HG03457 (cell line): ENCODE results near the gene DNAJB7.
A peak's percentile ranks its signal among the peaks of the same experiment; 100 is the strongest.
"Not testable (repeated sequence)": the region's sequence is repeated elsewhere in the genome, so short reads cannot be mapped to it uniquely, and the experiment has no call there.

ENCODE experiments used
- ATAC-seq: cut with Tn5 transposase; IDR thresholded peaks from one replicate; pipeline ENCODE4 v1.9.1; 2021; ENCODE audit warnings: moderate number of reproducible peaks; ENCODE audit not compliant: unreplicated experiment

Gene DNAJB7

DNA sequence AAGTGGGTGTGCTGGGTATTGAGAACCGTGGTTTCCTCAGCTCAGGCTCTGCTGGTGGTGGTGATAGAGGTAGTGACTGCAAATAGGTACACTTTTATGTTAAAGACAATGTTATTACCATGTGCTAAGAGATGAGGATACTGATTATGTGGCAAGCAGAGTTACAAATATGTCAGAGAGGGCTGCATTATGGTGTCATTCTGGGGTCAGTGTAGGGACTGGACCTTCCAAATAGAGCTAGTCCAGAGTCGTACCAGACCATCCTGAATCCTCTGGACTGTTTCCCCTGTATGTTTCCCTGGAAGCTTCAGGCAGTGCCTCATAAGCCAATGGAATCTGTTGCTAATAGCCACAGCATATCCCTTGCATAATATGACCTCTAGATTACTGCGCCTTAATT is at the start of gene DNAJB7:
DNAJB7 (minus strand) TSS at position 101 of the 400 bp plus-strand sequence. CDS start 119 bp downstream, outside the sequence.
- ATAC-seq = no peak

DNA sequence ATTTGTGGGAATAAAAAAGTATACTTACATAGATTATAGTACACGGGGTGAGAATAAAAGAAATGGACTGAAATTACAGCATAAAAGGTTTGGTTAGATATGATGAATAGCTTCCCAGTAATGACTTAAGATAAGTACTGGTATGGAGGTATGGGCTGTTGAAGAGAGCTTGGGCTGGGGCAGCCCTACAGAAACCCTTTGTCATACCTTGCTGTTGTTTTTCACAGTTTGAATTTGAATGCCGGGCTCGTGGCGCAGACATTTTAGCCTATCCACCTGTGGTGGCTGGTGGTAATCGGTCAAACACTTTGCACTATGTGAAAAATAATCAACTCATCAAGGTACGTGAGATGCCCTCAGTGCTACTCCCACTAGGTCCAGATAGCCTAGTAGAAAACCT is 47.0 kb upstream of the DNAJB7 start:
- ATAC-seq = no peak

DNA sequence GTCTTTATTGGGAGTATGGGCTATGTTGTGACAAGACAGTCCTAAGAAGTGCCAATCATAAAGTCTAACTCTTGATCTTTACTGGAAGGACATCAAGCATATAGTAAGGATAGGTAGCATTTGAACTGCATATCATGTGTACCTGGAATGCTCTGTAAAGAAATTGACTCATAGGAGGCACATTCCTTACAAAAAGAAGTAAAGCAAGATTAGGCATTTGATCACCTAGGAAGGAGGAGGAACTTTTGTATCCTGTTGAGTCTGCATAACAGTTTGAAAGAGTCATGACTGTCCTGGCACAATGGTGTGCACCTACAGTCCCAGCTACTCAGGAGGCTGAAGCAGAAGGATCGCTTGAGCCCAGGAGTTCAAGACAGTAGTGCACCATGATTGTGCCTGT is 42.2 kb upstream of the DNAJB7 start:
- no peak for ATAC-seq

DNA sequence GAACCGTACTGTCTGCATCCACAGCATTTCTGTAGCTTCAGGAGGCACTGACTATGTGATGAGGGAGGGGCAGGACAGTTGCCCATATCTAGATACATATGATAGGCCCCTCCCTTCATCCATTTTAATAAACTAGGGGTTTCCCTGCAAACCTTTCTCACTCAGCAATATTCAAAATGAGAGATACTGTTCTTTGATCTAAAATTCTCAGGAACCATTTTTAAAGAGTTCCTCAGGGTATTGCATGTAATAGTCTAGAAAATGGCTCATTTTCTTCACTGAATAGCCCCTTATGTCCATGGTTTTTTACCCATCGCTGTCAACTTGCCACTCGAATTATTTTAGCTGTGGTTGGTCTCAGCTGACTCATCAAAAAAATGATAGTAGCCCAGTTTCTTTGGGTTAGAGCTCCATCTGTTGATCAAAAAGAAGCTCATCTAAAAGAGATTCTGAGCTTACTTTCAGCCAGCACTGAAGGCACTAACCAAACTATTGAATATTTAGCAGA is 37.0 kb upstream of the DNAJB7 start:
- no peak for ATAC-seq

DNA sequence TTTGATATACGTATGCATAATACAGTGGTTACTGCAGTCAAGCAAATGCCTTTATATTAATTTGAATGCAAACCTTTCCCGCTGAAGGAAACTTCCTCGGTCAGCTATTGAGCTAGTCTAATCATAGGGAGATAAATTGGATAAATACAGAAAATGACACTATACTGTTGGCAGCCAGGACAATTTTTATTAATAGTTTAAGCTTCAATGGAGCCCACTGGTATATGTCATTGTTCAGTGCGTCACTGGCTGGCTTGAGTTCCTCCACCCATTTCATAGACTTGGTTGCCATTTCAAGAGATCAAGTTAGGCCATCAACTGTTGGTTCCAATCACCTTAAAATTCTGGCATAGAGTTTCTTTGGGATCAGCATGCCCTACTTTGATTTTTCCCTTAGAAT is 32.5 kb upstream of the DNAJB7 start:
- ATAC-seq = no peak

DNA sequence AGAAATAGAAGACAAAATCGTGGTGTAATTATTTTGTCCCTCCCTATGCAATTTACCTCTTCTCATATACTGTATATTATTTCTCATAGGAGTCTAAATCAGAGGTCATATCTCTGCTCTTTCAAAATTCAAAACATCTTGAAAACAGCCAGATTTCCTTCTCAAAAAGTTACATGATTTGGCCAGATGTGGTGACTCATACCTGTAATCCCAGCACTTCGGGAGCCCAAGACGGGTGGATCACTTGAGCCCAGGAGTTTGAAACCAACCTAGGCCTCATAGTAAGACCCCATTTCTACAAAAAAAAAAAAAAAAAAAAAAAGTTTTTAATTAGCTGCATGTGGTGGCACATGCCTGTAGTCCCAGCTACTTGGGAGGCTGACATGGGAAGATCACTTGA is 29.0 kb upstream of the DNAJB7 start:
- ATAC-seq = no peak

DNA sequence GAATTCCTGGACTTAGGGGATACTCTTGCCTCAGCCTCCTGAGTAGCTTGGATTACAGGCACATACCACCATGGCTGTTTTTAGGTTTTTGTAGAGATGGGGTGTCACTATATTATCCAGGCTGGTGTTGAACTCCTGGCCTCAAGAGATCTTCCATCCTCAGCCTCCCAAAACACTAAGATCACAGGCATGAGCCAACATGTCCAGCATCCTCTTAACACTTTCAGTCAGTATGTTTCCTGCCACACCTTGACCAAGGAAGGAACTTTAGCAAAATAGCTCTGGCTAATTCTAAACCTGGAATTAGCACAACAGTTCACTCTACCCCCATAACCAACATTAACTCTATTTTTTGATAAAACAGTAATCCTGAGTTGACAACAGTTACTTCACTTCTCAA is 27.2 kb upstream of the DNAJB7 start:
- ATAC-seq = no peak

DNA sequence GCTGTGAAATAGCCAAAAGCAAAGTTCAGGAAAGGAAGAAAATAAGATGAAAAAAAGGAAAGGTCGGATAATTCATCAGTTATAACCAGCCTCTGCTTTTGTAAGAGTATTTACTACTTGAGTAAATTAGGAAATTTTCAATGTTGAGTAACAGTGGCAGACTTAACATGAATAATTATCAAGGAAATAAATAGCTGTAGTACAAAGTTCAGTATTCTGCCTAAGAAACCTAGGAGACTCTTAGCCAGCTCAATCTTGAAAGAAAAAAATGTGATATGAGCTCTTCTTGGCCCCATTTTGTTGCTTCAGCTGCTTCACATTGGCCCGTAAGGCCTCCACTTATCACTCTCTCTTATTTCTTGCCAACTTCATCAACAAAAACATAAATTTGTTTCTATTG is 17.0 kb upstream of the DNAJB7 start:
- no peak for ATAC-seq

DNA sequence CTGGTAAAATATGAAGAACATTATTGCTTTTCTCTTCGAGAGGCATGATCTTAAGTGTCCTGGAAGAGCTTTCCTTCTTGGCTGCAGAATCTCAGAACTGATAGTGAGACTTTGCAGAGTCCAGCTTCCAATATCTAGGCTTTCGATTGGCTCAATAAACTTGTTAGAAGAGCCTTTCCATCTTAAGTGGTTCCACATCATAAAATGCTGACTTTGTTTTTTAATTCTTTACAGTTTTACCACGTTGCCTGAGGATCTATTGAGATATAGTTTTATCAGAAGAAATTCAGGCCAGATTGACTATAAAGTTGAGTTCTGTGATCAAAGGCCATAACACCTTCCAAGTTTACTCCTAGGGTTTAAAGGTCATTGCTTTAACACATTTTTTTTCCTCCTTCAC is 15.6 kb upstream of the DNAJB7 start:
- ATAC-seq = no peak

DNA sequence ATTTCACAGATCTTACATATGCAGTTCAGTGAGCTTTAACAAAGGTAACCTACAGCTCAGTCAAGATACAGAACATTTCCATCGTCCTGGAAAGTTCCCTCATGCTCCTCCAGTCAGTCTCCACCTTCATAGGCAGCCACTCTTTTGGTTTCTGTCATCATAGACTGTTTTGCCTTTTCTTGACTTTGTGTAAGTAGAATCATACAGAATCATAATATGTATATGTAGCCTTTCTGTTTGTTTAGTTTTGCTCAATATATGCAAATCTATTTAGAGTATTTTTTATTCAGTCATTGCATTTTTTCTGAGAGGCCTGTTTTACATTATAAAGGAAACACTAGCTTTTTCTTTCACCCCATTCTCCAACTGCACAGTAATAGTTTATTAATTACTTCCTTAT is 15.0 kb upstream of the DNAJB7 start:
- ATAC-seq = no peak

DNA sequence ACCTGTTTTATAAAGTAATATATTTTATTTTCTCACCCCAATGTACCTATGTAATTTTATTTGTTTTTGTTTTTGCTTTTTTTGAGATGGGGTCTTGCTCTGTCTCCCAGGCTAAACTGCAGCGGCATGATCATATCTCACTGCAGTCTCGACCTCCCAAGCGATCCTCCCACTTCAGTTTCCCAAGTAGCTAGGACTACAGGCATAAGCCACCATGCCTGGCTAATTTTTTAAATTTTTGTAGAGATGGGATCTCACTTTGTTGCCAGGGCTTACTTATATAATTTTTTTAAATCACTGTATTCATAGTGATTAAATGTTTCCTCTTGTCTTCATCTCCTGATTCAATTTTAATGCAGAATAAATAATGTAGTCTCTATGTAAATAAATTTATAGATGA is 13.2 kb upstream of the DNAJB7 start:
- no peak for ATAC-seq

DNA sequence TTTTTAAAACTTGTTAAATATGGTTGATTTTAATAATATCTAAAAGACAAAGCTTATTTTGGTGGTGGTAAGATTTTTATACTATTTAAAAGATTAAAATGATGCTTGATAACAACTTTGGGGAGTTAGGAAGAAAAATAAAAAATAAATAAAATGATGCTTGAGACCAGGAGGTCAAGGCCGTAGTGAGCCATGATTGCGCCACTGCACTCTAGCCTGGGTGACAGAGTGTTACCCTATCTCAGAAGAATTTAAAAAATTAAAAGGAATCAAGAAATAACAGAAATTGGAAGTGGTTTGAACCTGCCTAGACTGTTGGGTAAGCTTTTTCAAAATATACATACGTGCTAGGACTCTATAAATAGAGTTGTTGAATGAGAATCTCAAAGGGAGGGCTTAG is 12.1 kb upstream of the DNAJB7 start:
- no peak for ATAC-seq

DNA sequence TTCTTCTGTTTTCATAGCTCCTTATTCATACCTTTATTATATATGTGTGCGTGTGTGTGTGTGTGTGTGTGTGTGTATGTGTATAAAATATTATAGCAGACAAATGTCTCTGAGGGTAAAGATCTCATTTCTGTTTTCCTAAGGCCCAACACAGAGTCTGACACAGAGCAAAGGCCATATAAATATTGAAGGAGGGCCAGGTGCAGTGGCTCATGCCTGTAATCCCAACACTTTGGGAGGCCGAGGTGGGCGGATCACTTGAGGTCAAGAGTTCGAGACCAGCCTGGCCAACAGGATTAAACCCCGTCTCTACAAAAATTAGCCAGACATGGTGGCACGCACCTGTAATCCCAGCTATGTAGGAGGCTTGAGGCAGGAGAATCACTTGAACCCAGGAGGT is 6.5 kb upstream of the DNAJB7 start:
- not testable (repeated sequence) for ATAC-seq

DNA sequence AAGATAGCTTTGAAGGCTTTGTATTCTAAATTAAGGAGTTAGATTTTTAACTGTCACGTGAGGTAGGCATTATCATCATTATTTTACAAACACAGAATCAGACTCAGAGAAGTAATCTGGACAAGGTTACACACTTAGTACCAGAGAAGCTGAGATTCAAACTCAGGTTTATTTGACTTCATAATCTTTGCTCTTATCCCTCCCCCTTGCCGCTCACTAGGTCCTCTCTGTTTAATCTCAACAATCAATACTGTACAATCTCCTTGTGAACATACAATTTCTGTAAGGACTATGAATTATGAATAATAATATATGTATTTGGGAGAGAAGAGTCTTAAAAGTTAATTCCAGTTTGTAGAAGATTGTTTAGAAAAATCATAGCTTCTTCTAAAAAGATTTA is 5.2 kb upstream of the DNAJB7 start:
- ATAC-seq = no peak

DNA sequence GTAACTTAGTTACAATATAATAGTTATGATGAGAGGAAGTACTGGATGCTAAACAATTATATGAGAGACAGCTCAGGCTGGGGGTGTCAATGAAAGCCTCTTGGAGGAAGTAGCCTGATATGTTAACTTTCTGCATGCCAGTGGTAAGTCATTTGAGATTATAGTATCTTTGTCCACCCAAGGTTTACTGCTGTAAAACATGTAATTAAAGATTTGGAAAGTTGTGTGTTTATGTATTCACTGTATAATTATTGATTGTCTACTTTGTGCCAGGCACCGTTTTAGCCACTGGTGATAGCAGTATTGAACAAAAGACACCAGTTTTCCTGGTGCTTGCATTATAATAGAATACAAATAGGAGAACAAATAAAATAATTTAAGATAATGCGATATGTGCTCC is 624 bp upstream of the DNAJB7 start:
- no peak for ATAC-seq

DNA sequence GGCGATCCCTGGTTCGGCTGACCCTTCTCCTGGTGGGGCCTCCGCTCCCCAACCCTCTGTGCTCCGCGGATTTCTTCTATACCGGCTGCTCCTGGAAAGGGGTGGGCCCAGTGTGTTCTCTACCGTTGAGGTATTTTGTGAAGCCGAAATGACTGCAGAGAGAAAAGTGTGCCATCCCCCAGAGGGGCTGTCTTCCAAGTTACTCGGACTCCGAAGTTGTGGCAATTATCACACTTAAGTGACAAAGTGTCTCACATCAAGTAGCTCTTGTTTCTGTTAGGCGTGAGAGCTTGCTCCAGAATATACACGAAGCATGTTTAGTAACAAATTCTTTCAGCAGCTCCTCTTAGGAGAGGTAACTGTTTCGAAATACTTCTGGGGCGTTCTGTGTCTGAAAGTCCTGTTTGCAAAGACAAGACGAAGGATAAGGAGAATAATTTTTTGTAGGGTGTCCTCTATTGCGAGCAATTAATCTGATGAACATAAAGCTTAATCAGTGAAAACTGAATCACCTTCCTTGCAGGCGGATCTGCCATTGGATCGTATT is 4.5 kb downstream of the DNAJB7 start:
- ATAC-seq = no peak

DNA sequence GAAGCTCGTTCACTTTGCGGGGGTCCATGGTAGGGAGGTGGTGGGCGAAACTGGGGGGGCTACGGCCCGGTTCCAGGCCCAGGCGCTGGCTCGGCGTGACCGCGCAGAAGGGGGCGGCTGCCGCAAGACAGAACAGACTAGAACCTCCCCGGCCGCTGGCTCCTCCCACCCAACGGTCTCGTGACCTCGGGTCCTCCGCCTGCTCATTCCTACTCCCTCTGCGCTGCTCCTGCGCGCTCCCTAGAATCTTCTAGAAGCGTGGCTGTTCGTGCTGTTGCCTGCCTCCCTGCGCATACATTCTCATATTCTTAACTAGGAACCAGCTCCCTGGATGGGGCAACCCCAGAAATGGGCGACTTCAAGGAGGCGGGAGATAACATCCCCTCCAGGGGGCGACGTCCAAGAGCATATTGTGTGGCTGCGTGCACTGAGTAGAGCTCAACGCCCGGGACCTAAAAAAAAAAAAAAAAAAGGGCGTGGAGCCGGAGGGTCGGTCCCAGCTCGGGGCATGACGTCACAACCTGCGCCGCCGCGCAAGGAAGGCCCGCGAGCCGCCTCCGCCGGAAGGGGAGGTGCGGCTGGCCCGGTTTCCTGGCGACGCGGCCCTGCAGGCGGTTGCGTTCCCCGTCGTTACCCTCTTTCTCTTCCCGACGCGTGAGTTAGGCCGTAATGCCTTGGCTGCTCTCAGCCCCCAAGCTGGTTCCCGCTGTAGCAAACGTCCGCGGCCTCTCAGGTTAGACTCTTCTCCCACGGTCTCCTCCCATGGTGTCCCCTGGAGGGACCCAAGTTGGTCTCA is 5.2 kb downstream of the DNAJB7 start, which contains the start of the genes ST13 and XPNPEP3:
ST13 (minus strand) TSS at position 127 of the 796 bp plus-strand sequence; CDS start at position 28, 99 bp downstream.
XPNPEP3 (plus strand) TSS at position 636 of the 796 bp plus-strand sequence; CDS start at position 670, 34 bp downstream.
- ATAC-seq = peak; percentile 84

DNA sequence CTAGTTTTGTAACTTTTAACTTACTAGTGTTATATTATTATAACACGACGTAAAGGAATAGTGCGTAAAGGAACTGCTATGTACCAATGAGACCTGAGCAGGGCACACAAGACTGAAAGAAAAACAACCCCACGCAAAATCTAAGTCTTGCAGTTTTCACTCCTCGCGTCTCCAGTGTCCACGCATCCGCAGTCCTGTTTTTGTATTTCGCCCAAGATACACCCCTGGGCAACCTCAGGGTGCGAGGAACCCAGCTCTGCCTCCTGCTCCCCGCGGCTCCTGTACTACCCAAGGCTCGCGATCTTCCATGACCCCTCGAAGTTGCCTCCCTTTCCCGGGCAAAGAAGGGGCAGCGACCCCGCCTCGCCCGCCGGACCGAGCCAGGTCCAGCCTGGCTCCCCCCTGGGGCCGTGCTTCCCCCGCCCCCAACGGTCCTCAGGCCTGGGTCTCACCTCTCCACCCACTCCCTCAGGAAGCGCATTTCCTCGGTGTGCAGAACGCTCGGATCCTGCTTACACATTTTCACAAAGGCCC is 5.9 kb downstream of the DNAJB7 start:
- ATAC-seq = peak; percentile 6

DNA sequence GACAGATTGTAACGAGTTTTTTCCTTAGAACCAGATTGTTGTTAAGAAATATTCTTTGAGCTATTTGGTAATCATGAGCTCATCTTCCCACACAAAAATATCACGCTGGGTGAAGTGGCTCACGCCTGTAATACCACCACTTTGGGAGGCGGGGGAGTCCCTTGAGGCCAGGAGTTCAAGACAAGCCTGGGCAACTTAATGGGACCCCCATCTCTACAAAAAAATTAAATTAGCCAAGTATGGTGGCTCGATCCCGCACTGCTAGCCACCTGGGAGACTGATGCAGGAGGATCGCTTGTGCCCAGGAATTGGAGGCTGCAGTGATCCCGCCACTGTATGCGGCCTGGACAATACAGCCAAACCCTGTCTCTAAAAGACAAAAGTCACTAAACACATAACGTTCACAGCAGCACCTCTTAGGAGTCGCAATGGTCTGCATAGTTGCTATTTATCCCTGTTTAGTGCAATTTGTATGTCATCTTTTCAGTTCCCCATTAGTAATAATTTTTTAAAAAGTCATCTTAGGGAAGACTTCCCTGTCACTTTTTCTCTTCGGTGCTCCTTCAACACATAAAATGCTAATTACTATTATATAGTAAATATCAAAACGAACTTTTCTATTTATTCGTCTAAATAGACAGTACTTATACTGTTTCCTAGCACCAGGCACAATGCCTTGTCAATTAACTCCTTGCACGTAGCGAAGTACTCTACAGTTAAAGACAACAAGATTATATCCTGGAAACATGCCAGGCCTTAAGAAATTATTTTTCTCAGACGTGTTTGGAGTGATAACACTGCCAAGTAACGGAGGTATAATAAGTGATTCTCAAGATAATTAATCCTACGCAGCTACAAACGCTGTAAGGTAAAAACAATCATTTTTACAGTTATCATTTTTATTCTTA is 6.6 kb downstream of the DNAJB7 start:
- ATAC-seq = no peak

DNA sequence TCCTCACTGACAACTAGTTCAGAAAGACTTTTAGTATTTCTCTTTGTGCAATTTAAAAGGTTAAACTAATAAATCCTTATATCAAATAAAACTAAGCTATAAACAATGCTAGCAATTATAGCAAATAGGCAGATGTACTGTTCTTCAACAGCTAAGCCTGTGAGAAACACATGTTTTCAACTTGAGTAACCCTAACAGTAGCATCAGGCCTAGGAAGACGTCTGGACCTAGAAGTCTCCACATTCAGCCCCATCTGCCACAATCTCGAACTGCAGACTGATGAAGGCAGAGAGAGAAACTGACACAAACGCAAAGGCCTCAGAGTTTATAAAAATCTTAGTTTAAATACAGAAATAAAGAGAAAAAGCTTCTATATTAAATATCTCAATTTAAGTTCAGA is 8.0 kb downstream of the DNAJB7 start:
- ATAC-seq = no peak

DNA sequence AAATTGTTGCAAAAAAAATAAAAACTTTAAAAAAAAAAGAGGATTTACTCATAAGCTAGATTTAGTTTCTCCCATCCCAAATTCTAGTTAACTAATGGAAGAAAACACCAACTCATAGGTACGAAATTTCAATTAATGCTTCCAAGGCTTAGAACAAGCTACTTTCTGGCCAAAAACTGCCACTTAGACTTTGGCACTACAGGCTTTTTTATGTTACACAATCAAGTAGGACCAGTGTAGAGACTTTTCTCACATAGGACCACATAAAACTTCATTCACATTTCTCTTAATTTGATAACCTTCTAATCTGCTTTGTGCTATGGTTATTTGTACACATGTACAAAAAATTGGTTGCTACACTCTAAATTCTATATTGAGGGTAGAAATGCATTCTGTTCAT is 8.6 kb downstream of the DNAJB7 start:
- ATAC-seq = no peak
